HFFc6 (cell line): ENCODE data around the gene CAMKK2. TPM values are rescaled to one million over a fixed set of nuclear protein-coding genes. Genes with fewer than 3 reads are reported as not detected.
"Not testable (repeated sequence)": the region's sequence is repeated elsewhere in the genome, so short reads cannot be mapped to it uniquely, and the experiment has no call there.

Experiments
- DNase-seq: peaks from one replicate; pipeline ENCODE4 v3.0.0-alpha.2; 2018
- H3K27ac Mint-ChIP-seq: 2 replicates; pipeline ENCODE4 v1.8.0; 2020; ENCODE audit warnings: mild to moderate bottlenecking, mixed read lengths
- H3K27me3 Mint-ChIP-seq: 2 replicates; pipeline ENCODE4 v1.8.0; 2021; ENCODE audit warnings: mild to moderate bottlenecking, moderate library complexity, mixed read lengths; ENCODE audit not compliant: insufficient read depth
- H3K36me3 Mint-ChIP-seq: 2 replicates; pipeline ENCODE4 v1.8.0; 2021; ENCODE audit warnings: low read depth, mixed read lengths
- H3K4me1 Mint-ChIP-seq: 2 replicates; pipeline ENCODE4 v1.8.0; 2020; ENCODE audit warnings: low read depth, mixed read lengths
- H3K4me3 Mint-ChIP-seq: 2 replicates; pipeline ENCODE4 v1.8.0; 2020; ENCODE audit warnings: mild to moderate bottlenecking, moderate library complexity, mixed read lengths
- H3K9me3 Mint-ChIP-seq: 2 replicates; pipeline ENCODE4 v1.8.0; 2020; ENCODE audit warnings: mild to moderate bottlenecking, mixed read lengths
- CTCF ChIP-seq: fragments of 200-600 bp; sonication (generic); IDR thresholded peaks from 2 replicates; pipeline ENCODE4 v1.5.0; 2021; ENCODE audit warnings: antibody characterized with exemption, mild to moderate bottlenecking
- total RNA-seq, 6 experiments: library from RNA; stranded (reverse); fragmentation: NEBNext Ultra II Directional; extraction: Animal tissue kit (Norgen Biotek cat#: 25700); gene quantifications; 2 replicates in 1 of 6; 3 replicates in 5 of 6; pipeline ENCODE4 v1.2.3, GENCODE V29; 2021

CAMKK2 gene
- total RNA-seq, 6 experiments from 2014 or later = 27.8 to 35.3 (median 31.1) TPM

- no peak overlapping the region for H3K27ac Mint-ChIP-seq
- H3K27me3 Mint-ChIP-seq = no peaks in the 10 kb centered on the region; the same call in none of the 2 replicates
- H3K9me3 Mint-ChIP-seq = no peaks in the 10 kb centered on the region
- H3K36me3 Mint-ChIP-seq = no peaks in the 10 kb centered on the region
- peaks cover 18% of the 10 kb centered on the region for H3K4me1 Mint-ChIP-seq
- peak; percentile 28 for DNase-seq
- TF ChIP-seq CTCF = no peak
- H3K4me3 Mint-ChIP-seq = peak overlapping the region; percentile 7; the same call in 1 of the 2 replicates
These were observed 93.8 kb downstream of the CAMKK2 start for GRCh38 chr12:121202407-121203355.

DNA sequence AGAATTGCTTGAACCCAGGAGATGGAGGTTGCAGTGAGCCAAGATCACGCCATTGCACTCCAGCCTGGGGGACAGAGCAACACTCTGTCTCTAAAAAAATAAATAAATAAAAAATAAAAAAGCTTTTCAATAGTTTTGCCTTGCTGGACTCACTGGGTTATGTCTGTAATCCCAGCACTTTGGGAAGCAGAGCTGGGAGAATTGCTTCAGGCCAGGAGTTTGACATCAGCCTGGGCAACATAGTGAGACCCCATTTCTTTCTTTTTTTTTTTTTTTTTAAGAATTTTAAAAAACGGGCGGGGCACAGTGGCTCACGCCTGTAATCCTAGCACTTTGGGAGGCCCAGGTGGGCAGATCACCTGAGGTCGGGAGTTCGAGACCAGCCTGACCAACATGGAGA is 95.4 kb downstream of the CAMKK2 start:
- not testable (repeated sequence) for H3K9me3 Mint-ChIP-seq, H3K4me3 Mint-ChIP-seq, H3K27me3 Mint-ChIP-seq, DNase-seq, H3K36me3 Mint-ChIP-seq, H3K27ac Mint-ChIP-seq
- peaks cover 18% of the 10 kb centered on the region for H3K4me1 Mint-ChIP-seq

DNA sequence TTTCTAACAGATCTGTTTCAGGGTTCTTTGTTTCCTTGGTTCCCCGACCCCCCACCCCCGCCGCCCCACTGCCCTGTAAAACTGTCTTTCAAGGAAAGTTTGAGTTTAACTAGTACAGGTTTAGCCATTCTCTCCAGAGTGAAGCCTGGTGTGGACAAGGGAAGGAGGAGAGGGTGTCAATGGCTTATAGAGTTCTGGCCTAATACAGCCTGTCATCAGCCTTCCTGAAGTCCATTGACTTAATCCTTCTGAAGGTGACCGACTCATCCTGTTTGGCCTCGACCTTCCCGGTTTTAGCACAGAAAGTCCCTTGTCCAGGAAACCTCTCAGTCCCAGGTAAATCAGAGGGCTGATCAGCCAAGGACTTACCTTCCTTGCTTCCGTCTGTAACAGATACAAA is 97.6 kb downstream of the CAMKK2 start:
- Mint-ChIP-seq H3K9me3 (no peaks in the 10 kb centered on the region), H3K4me1 (peaks cover 13% of the 10 kb centered on the region), H3K36me3 (no peaks in the 10 kb centered on the region), H3K27me3 (peaks cover 7% of the 10 kb centered on the region), H3K27ac (no peak overlapping the region), H3K4me3 (no peak overlapping the region)
- TF ChIP-seq CTCF = no peak
- DNase-seq = no peak

DNA sequence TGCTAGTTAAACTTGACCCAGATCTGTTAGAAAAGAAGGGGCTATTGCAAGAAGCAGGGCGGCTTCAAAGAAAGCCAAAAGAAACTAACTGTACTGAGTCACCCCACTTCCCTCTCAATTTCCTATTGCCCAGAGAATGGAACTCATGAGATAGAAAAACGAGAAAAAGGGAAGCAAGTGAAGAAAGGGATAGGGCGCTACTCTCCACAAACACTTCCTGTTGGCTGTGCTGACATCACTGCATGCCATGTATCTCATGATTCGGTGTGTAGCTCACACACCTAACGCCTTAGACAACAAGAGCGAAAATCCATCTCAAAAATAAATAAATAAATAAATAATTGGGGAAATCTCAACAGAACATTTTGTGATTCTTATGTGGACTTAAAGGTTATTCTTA is 99.6 kb downstream of the CAMKK2 start:
- no peaks in the 10 kb centered on the region for H3K9me3 Mint-ChIP-seq
- no peak for TF ChIP-seq CTCF
- peaks cover 15% of the 10 kb centered on the region for H3K4me1 Mint-ChIP-seq
- H3K27ac Mint-ChIP-seq = no peak overlapping the region
- H3K4me3 Mint-ChIP-seq = no peak overlapping the region
- H3K27me3 Mint-ChIP-seq = peaks cover 8% of the 10 kb centered on the region
- DNase-seq = no peak
- H3K36me3 Mint-ChIP-seq = no peaks in the 10 kb centered on the region

- H3K4me3 Mint-ChIP-seq = peak overlapping the region; percentile 59
- peaks cover 1% of the 10 kb centered on the region for H3K27me3 Mint-ChIP-seq
- peaks cover 43% of the 10 kb centered on the region for H3K4me1 Mint-ChIP-seq
- peak overlapping the region; percentile 80 for H3K27ac Mint-ChIP-seq
- no peak for TF ChIP-seq CTCF
- DNase-seq = no peak
- no peaks in the 10 kb centered on the region for H3K36me3 Mint-ChIP-seq
- no peaks in the 10 kb centered on the region for H3K9me3 Mint-ChIP-seq
These were observed 105.4 kb downstream of the CAMKK2 start for GRCh38 chr12:121191151-121191550.

- Mint-ChIP-seq H3K27me3 (peaks cover 1% of the 10 kb centered on the region; the same call in 1 of the 2 replicates), H3K9me3 (no peaks in the 10 kb centered on the region), H3K27ac (peak overlapping the region; percentile 80), H3K4me1 (peaks cover 43% of the 10 kb centered on the region), H3K4me3 (peak overlapping the region; percentile 59), H3K36me3 (no peaks in the 10 kb centered on the region)
- no peak for TF ChIP-seq CTCF
- DNase-seq = peak; percentile 94
These were observed 105.9 kb downstream of the CAMKK2 start for GRCh38 chr12:121190523-121191031.
